RWPE2 (cell line): ENCODE results near the gene COX17.

Experiments
- ATAC-seq: fragments of 200-7000 bp; cut with Tn5 transposase; 3 replicates; pipeline ENCODE4 v1.9.1; 2021; ENCODE audit warnings: low read depth
- DNase-seq: peaks from one replicate; pipeline ENCODE4 v3.0.0-alpha.2; 2020; ENCODE audit warnings: low spot score
- H3K27ac ChIP-seq: fragments of 450-650 bp; 2 replicates; pipeline ENCODE4 v1.5.1; 2017; ENCODE audit warnings: mild to moderate bottlenecking; ENCODE audit not compliant: poor library complexity, severe bottlenecking
- H3K27me3 ChIP-seq: fragments of 250-450 bp; sonication (Bioruptor Pico); 2 replicates; pipeline ENCODE4 v1.5.1; 2021; ENCODE audit warnings: mild to moderate bottlenecking, moderate library complexity; ENCODE audit not compliant: insufficient read depth, poor library complexity, severe bottlenecking
- H3K36me3 ChIP-seq: fragments of 250-450 bp; sonication (Bioruptor Pico); 2 replicates; pipeline ENCODE4 v1.5.1; 2020; ENCODE audit warnings: low read depth, mild to moderate bottlenecking, moderate library complexity
- H3K4me1 ChIP-seq: fragments of 250-450 bp; sonication (Bioruptor Pico); 2 replicates; pipeline ENCODE4 v1.5.1; 2021; ENCODE audit warnings: mild to moderate bottlenecking, moderate library complexity; ENCODE audit not compliant: insufficient read depth, poor library complexity, severe bottlenecking
- H3K4me3 ChIP-seq: fragments of 250-450 bp; sonication (Bioruptor Pico); 2 replicates; pipeline ENCODE4 v1.5.1; 2021; ENCODE audit warnings: mild to moderate bottlenecking, moderate library complexity; ENCODE audit not compliant: severe bottlenecking
- H3K9me3 ChIP-seq: fragments of 250-450 bp; sonication (Bioruptor Pico); 2 replicates; pipeline ENCODE4 v1.5.1; 2021; ENCODE audit warnings: mild to moderate bottlenecking, moderate library complexity; ENCODE audit not compliant: severe bottlenecking
- CTCF ChIP-seq: fragments of 450-650 bp; IDR thresholded peaks from one replicate; pipeline ENCODE4 v1.5.1; 2017; ENCODE audit warnings: mild to moderate bottlenecking, moderate library complexity; ENCODE audit not compliant: poor library complexity, severe bottlenecking

COX17 gene

GRCh38 chr3:119676771-119677640, at the start of gene COX17:
Gene COX17 (minus strand): TSS chr3:119677406. CDS start chr3:119677310, 96 bp downstream.
- ATAC-seq (peak; percentile 87), DNase-seq (peak; percentile 93)
- H3K4me1 ChIP-seq, result peaks cover 6% of the 10 kb centered on the region
- H3K4me3 ChIP-seq, result peak within 1 kb of the TSS; percentile 53
- no peaks in the 10 kb centered on the region for H3K9me3 ChIP-seq
- H3K27me3 ChIP-seq, result no peaks in the 10 kb centered on the region
- TF ChIP-seq CTCF, result no peak
- H3K27ac ChIP-seq, result peak within 1 kb of the TSS; percentile 73
- H3K36me3 ChIP-seq, result peaks cover 33% of the 10 kb centered on the region

GRCh38 chr3:119726909-119727308, 49.7 kb upstream of the COX17 start:
- H3K4me1 ChIP-seq, result no peaks in the 10 kb centered on the region
- ATAC-seq (no peak), DNase-seq (no peak)
- no peaks in the 10 kb centered on the region for H3K27me3 ChIP-seq
- H3K27ac ChIP-seq, result no peak overlapping the region
- no peaks in the 10 kb centered on the region for H3K36me3 ChIP-seq
- no peak overlapping the region for H3K4me3 ChIP-seq
- H3K9me3 ChIP-seq, result no peaks in the 10 kb centered on the region
- no peak for TF ChIP-seq CTCF

GRCh38 chr3:119723022-119723421, 45.8 kb upstream of the COX17 start:
- Histone ChIP-seq H3K4me3 (no peak overlapping the region), H3K27ac (no peak overlapping the region), H3K36me3 (no peaks in the 10 kb centered on the region), H3K4me1 (no peaks in the 10 kb centered on the region), H3K9me3 (no peaks in the 10 kb centered on the region), H3K27me3 (no peaks in the 10 kb centered on the region)
- ATAC-seq (no peak), DNase-seq (no peak)
- no peak for TF ChIP-seq CTCF

GRCh38 chr3:119717520-119717919, 40.3 kb upstream of the COX17 start:
- DNase-seq (no peak), ATAC-seq (no peak)
- no peak for TF ChIP-seq CTCF
- H3K27ac ChIP-seq, result no peak overlapping the region
- H3K27me3 ChIP-seq, result no peaks in the 10 kb centered on the region
- no peaks in the 10 kb centered on the region for H3K9me3 ChIP-seq
- H3K4me1 ChIP-seq, result no peaks in the 10 kb centered on the region
- H3K4me3 ChIP-seq, result no peak overlapping the region
- no peaks in the 10 kb centered on the region for H3K36me3 ChIP-seq

- no peak for DNase-seq
- no peak for ATAC-seq
- H3K27ac ChIP-seq, result no peak overlapping the region
- TF ChIP-seq CTCF, result no peak
- no peaks in the 10 kb centered on the region for H3K36me3 ChIP-seq
- H3K4me3 ChIP-seq, result no peak overlapping the region
- H3K27me3 ChIP-seq, result no peaks in the 10 kb centered on the region
- no peaks in the 10 kb centered on the region for H3K4me1 ChIP-seq
- H3K9me3 ChIP-seq, result no peaks in the 10 kb centered on the region
These were observed 39.8 kb upstream of the COX17 start for GRCh38 chr3:119716998-119717397.
